ENCODE data around the gene ADAMTS16. TPM values are rescaled to one million over a fixed set of nuclear protein-coding genes. Genes with fewer than 3 reads are reported as not detected.

Gene ADAMTS16
- total and polyA plus RNA-seq, 9 of the 15 experiments (the other 6 are each of a cell fraction or from before 2014, with no cell fraction given), result not detected

DNA sequence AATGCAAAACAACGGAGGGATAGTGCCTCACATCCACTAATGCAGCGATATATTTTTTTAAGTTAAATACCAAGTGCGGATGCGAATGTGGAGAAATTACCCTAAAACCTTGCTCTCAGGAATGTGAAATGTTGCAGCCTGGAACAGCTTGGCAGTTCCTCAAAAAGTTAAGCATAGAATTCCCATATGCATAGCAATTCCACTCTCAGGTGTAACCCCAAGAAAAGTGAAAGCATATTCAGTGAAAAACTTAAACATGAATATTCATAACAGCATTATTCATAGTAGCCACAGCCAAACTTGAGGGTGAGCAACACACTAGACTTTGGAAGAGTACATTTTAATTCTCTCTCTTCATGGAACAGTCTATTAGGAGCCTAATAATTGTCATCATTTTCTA lies 199.1 kb downstream of the ADAMTS16 start:
- POLR2A ChIA-PET, result no interaction called here
- in situ Hi-C loops (cut with MboI), result no loop called here
- FAIRE-seq, result no peak

More for the DNA sequence above, 199.1 kb downstream of the ADAMTS16 start:
- Histone ChIP-seq H3K27me3 (ENCODE audit: control insufficient read depth in 2 of 2, insufficient read depth in 2 of 2, low read length in 2 of 2) (peaks cover 3 to 22% of the 10 kb centered on the region in 2 experiments; a peak in 3 of 5 replicates), H3K36me3 (ENCODE audit: control insufficient read depth, insufficient read depth, low read length) (no peaks in the 10 kb centered on the region), H3K9me3 (replicated peaks; ENCODE audit: control insufficient read depth, insufficient read depth, low read depth, low read length) (no peaks in the 10 kb centered on the region), H3K4me2 (ENCODE audit: insufficient read depth, low read length) (no peak overlapping the region), H3K9ac (ENCODE audit: insufficient read depth in 1 of 2, low read depth in 2 of 2, low read length in 2 of 2) (no peak overlapping the region), H3K4me1 (replicated peaks in 1 of 2; ENCODE audit: control insufficient read depth in 2 of 2, insufficient read depth in 2 of 2, low read length in 2 of 2) (peaks cover 0 to 9% of the 10 kb centered on the region in 2 experiments; a peak in 3 of 5 replicates), H3K79me2 (ENCODE audit: control insufficient read depth, insufficient read depth, low read length) (no peaks in the 10 kb centered on the region), H3K4me3 (no peak overlapping the region), H4K20me1 (replicated peaks; ENCODE audit: control insufficient read depth, insufficient read depth, low read length) (no peaks in the 10 kb centered on the region), H3K9me1 (ENCODE audit: control insufficient read depth, insufficient read depth, low read length) (no peaks in the 10 kb centered on the region), H2AFZ (ENCODE audit: low read depth, low read length) (no peak overlapping the region), H3K27ac (ENCODE audit: extremely low read depth, low read depth, low read length) (no peak overlapping the region)
- CTCF ChIA-PET (ENCODE audit: low intra/inter-chr PET ratio), result no interaction called here
- 25% methylated on average over 4 of the region's 4 CpGs for WGBS (ENCODE audit: insufficient coverage, low coverage, missing lambda C conversion rate)
- ATAC-seq (no peak), DNase-seq (ENCODE audit: extremely low read depth in 1 of 4, low spot score in 3 of 4) (no peak)
- no TSS peak for BruUV-seq (replicated peaks)
- intact Hi-C loops (cut with micrococcal nuclease), result no loop called here
- TF ChIP-seq HCFC1 (IDR thresholded peaks at IDR 0.05; ENCODE audit: low read depth, low read length) (no peak), ZNF76 (CRISPR knock-in tag; IDR thresholded peaks at IDR 0.05; ENCODE audit: borderline replicate concordance) (no peak), REST (IDR thresholded peaks at IDR 0.05; ENCODE audit: borderline replicate concordance) (no peak), REST (CRISPR knock-in tag; IDR thresholded peaks at IDR 0.05; ENCODE audit: low read depth) (no peak), ZNF24 (IDR thresholded peaks at IDR 0.05) (no peak), NELFE (IDR thresholded peaks at IDR 0.05; ENCODE audit: insufficient read depth, insufficient read length) (no peak), ZNF431 (CRISPR knock-in tag; IDR thresholded peaks at IDR 0.05) (no peak), NKRF (IDR thresholded peaks at IDR 0.05; ENCODE audit: borderline replicate concordance) (no peak)
